Measurements from ENCODE around the gene DAB2IP.

Gene DAB2IP

GRCh38 chr9:121824651-121825030, 173.2 kb downstream of the DAB2IP start:
- no peak for TF ChIP-seq CTCF (IDR thresholded peaks at IDR 0.05; ENCODE audit: borderline replicate concordance, control extremely low read depth, extremely low read depth, insufficient read depth, missing control alignments)
- in situ Hi-C loops (cut with MboI; ENCODE audit: low sequenced_read_pairs, unreplicated experiment): no loop called here
- DNase-seq (ENCODE audit: low spot score): no peak

- in situ Hi-C loops (cut with MboI; ENCODE audit: low sequenced_read_pairs, unreplicated experiment): no loop called here
- no peak for DNase-seq (ENCODE audit: low spot score)
- TF ChIP-seq CTCF (IDR thresholded peaks at IDR 0.05; ENCODE audit: borderline replicate concordance, control extremely low read depth, extremely low read depth, insufficient read depth, missing control alignments): no peak
These were observed 173.7 kb downstream of the DAB2IP start for GRCh38 chr9:121825031-121825691.

- no peak for DNase-seq (ENCODE audit: low spot score)
- in situ Hi-C loops (cut with MboI; ENCODE audit: low sequenced_read_pairs, unreplicated experiment): no loop called here
- no peak for TF ChIP-seq CTCF (IDR thresholded peaks at IDR 0.05; ENCODE audit: borderline replicate concordance, control extremely low read depth, extremely low read depth, insufficient read depth, missing control alignments)
These were observed 175.3 kb downstream of the DAB2IP start for GRCh38 chr9:121826711-121827110.

- TF ChIP-seq CTCF (IDR thresholded peaks at IDR 0.05; ENCODE audit: borderline replicate concordance, control extremely low read depth, extremely low read depth, insufficient read depth, missing control alignments): no peak
- in situ Hi-C loops (cut with MboI; ENCODE audit: low sequenced_read_pairs, unreplicated experiment): no loop called here
- no peak for DNase-seq (ENCODE audit: low spot score)
These were observed 176.0 kb downstream of the DAB2IP start for GRCh38 chr9:121827251-121827967.

- in situ Hi-C loops (cut with MboI; ENCODE audit: low sequenced_read_pairs, unreplicated experiment): no loop called here
- no peak for TF ChIP-seq CTCF (IDR thresholded peaks at IDR 0.05; ENCODE audit: borderline replicate concordance, control extremely low read depth, extremely low read depth, insufficient read depth, missing control alignments)
- DNase-seq (ENCODE audit: low spot score): no peak
These were observed 179.2 kb downstream of the DAB2IP start for GRCh38 chr9:121830441-121831140.

- in situ Hi-C loops (cut with MboI; ENCODE audit: low sequenced_read_pairs, unreplicated experiment): no loop called here
- TF ChIP-seq CTCF (IDR thresholded peaks at IDR 0.05; ENCODE audit: borderline replicate concordance, control extremely low read depth, extremely low read depth, insufficient read depth, missing control alignments): no peak
- no peak for DNase-seq (ENCODE audit: low spot score)
These were observed 180.4 kb downstream of the DAB2IP start for GRCh38 chr9:121831869-121832268.

All from GM13976 (cell line).